ENCODE results near the gene WLS.

The WLS gene

GRCh38 chr1:68078647-68079046, 153.7 kb downstream of the WLS start:
- H3K36me3 Mint-ChIP-seq (ENCODE audit: low read depth), result no peaks in the 10 kb centered on the region

More at GRCh38 chr1:68078647-68079046, 153.7 kb downstream of the WLS start:
- H3K27me3 Mint-ChIP-seq (ENCODE audit: low read depth), result no peaks in the 10 kb centered on the region
- DNase-seq (ENCODE audit: low spot score), result no peak
- H3K4me1 Mint-ChIP-seq (ENCODE audit: low read depth), result no peaks in the 10 kb centered on the region
- H3K4me3 Mint-ChIP-seq, result no peak overlapping the region
- no peak overlapping the region for H3K27ac Mint-ChIP-seq
- no peaks in the 10 kb centered on the region for H3K9me3 Mint-ChIP-seq
